Measurements from ENCODE around the gene NUP98.

NUP98 gene

DNA sequence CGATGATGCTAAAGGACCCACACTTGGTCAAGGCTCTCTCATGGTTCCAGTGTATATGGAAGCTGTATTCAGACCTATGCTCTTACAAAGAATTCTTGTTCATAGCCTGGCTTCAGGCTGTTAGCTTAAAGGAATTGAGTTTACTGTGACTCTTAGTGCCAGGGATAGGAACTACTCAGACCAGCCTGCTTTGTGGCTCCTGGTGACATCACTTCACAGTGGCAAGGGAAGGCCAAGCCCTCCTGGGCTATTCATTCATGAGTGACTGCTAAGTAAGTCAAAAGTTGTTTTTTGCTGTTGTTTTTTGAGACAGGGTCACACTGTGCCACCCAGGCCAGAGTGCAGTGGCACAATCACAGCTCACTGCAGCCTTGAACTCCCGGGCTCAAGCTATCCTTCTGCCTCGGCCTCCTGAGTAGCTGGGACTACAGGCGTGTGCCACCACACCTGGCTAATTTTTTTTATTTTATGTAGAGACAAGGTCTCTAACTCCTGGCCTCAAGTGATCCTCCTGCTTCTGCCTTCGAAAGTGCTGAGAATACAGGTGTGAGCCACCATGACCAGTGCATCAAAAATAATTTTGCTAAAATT, 165.2 kb downstream of the NUP98 start:
- Histone ChIP-seq H3K9ac (ENCODE audit: low read depth, low read length) (no peak overlapping the region), H3K9me3 (ENCODE audit: control insufficient read depth, insufficient read depth, low read length) (no peaks in the 10 kb centered on the region), H3K4me1 (ENCODE audit: insufficient read depth, low read length) (0 out of 2 replicates have a peak, but pooled peaks cover 1% of the 10 kb centered on the region), H3K36me3 (ENCODE audit: insufficient read depth, low read length) (no peaks in the 10 kb centered on the region)

DNA sequence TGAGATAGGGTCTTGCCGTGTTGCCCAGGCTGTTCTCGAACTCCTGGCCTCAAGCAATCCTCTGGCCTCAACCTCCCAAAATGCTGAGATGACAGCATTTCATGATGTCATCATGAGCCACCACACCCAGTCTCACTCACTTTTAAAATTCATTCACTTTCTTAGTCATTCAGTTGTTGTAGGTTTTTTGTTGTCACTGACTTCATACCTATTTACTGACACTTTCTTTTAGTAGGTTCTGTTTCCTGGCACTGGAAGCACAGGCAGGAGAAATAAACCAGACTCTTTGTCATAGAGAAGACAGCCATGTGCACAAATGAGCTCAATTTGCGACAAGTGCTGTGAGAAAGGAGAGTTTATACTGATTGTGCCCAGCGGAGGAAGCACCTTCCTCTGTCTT, 166.0 kb downstream of the NUP98 start:
- Histone ChIP-seq H3K4me1 (ENCODE audit: insufficient read depth, low read length) (0 out of 2 replicates have a peak, but pooled peaks cover 3% of the 10 kb centered on the region), H3K9me3 (ENCODE audit: control insufficient read depth, insufficient read depth, low read length) (no peaks in the 10 kb centered on the region), H3K36me3 (ENCODE audit: insufficient read depth, low read length) (no peaks in the 10 kb centered on the region), H3K9ac (ENCODE audit: low read depth, low read length) (no peak overlapping the region)

DNA sequence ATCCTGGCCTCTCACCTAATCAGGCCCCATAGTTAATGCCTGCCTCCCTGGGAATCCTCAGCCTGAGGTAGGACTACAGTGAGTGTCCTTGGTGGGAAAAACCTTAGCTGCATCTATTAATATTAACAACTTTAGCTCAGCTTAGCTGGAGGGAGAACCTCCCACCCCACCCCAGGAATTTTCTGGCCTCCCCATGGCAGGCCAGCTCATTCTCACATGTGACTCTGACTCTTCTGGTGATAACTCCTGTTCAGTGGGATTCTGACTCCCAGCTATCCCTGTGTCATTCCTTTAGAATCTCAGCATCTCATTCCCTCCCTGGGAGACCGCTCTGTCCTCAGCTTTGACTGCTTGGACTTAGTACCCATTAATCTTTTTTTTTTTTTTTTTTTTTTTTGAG, 170.1 kb downstream of the NUP98 start:
- 0 out of 2 replicates have a peak, but pooled peaks cover 3% of the 10 kb centered on the region for H3K4me1 ChIP-seq (ENCODE audit: insufficient read depth, low read length)
- H3K36me3 ChIP-seq (ENCODE audit: insufficient read depth, low read length): no peaks in the 10 kb centered on the region
- no peak overlapping the region for H3K9ac ChIP-seq (ENCODE audit: low read depth, low read length)
- no peaks in the 10 kb centered on the region for H3K9me3 ChIP-seq (ENCODE audit: control insufficient read depth, insufficient read depth, low read length)

DNA sequence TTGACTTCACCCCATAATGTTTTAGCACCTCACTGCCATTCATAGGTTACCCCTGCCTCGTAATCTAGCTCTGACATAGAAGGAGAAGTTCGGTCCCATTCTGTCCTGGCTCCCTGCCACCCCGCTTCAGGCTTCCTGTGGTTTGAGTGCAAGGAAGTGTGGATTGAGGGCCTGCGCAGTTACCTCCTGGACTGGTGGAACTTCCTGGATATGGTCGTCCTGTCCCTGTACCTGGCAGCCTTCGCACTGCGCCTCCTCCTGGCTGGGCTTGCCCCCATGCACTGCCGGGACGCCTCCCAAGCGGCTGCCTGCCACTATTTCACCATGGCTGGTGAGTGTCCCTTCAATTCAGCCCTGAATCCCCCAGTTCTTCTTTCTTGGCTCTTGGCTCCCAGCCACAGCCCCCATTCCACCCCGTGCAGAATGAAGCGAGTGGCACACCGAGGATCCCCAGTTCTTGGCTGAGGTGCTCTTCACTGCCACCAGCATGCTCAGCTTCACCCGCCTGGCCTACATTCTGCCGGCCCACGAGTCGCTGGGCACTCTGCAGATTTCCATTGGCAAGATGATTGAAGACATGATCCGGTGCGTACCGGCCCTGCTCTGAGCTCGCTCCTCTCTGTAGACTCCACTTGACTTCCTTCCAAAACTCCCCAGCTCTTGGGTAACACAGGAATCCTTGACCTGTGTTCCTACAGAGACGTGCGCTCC, 170.9 kb downstream of the NUP98 start:
- Histone ChIP-seq H3K9ac (ENCODE audit: low read depth, low read length) (no peak overlapping the region), H3K36me3 (ENCODE audit: insufficient read depth, low read length) (no peaks in the 10 kb centered on the region), H3K4me1 (ENCODE audit: insufficient read depth, low read length) (0 out of 2 replicates have a peak, but pooled peaks cover 3% of the 10 kb centered on the region), H3K9me3 (ENCODE audit: control insufficient read depth, insufficient read depth, low read length) (no peaks in the 10 kb centered on the region)
